ENCODE results near the gene NBAS.

Gene NBAS

GRCh38 chr2:15306706-15307105 lies 254.4 kb downstream of the NBAS start:
- 0 out of 2 replicates have a peak, but pooled peaks cover 3% of the 10 kb centered on the region for H3K36me3 ChIP-seq (ENCODE audit: control insufficient read depth, insufficient read depth, low read length)
- H3K9me3 ChIP-seq (ENCODE audit: control insufficient read depth, insufficient read depth, low read length) = no peaks in the 10 kb centered on the region
- H3K4me3 ChIP-seq (ENCODE audit: low read depth, low read length) = no peak overlapping the region
- H3K27me3 ChIP-seq (ENCODE audit: control insufficient read depth, insufficient read depth, low read length) = no peaks in the 10 kb centered on the region
- H3K9ac ChIP-seq (ENCODE audit: low read depth, low read length) = no peak overlapping the region
- H3K4me1 ChIP-seq (ENCODE audit: control insufficient read depth, insufficient read depth, low read length) = no peaks in the 10 kb centered on the region
- H3K27ac ChIP-seq (ENCODE audit: low read depth, low read length) = no peak overlapping the region

GRCh38 chr2:15303874-15304273 lies 257.3 kb downstream of the NBAS start:
- 0 out of 2 replicates have a peak, but pooled peaks cover 3% of the 10 kb centered on the region for H3K36me3 ChIP-seq (ENCODE audit: control insufficient read depth, insufficient read depth, low read length)
- no peaks in the 10 kb centered on the region for H3K9me3 ChIP-seq (ENCODE audit: control insufficient read depth, insufficient read depth, low read length)
- H3K27ac ChIP-seq (ENCODE audit: low read depth, low read length) = no peak overlapping the region
- H3K4me3 ChIP-seq (ENCODE audit: low read depth, low read length) = no peak overlapping the region
- no peaks in the 10 kb centered on the region for H3K4me1 ChIP-seq (ENCODE audit: control insufficient read depth, insufficient read depth, low read length)
- no peaks in the 10 kb centered on the region for H3K27me3 ChIP-seq (ENCODE audit: control insufficient read depth, insufficient read depth, low read length)
- H3K9ac ChIP-seq (ENCODE audit: low read depth, low read length) = no peak overlapping the region

GRCh38 chr2:15302154-15302553 lies 259.0 kb downstream of the NBAS start:
- Histone ChIP-seq H3K27ac (ENCODE audit: low read depth, low read length) (no peak overlapping the region), H3K9me3 (ENCODE audit: control insufficient read depth, insufficient read depth, low read length) (no peaks in the 10 kb centered on the region), H3K27me3 (ENCODE audit: control insufficient read depth, insufficient read depth, low read length) (no peaks in the 10 kb centered on the region), H3K4me3 (ENCODE audit: low read depth, low read length) (no peak overlapping the region), H3K36me3 (ENCODE audit: control insufficient read depth, insufficient read depth, low read length) (no peaks in the 10 kb centered on the region), H3K4me1 (ENCODE audit: control insufficient read depth, insufficient read depth, low read length) (no peaks in the 10 kb centered on the region), H3K9ac (ENCODE audit: low read depth, low read length) (no peak overlapping the region)

- H3K4me3 ChIP-seq (ENCODE audit: low read depth, low read length) = no peak overlapping the region
- no peak overlapping the region for H3K27ac ChIP-seq (ENCODE audit: low read depth, low read length)
- no peaks in the 10 kb centered on the region for H3K36me3 ChIP-seq (ENCODE audit: control insufficient read depth, insufficient read depth, low read length)
Measured at GRCh38 chr2:15300624-15301573, 260.2 kb downstream of the NBAS start.

GRCh38 chr2:15299904-15300520 lies 261.1 kb downstream of the NBAS start:
- H3K36me3 ChIP-seq (ENCODE audit: control insufficient read depth, insufficient read depth, low read length) = no peaks in the 10 kb centered on the region
- no peaks in the 10 kb centered on the region for H3K4me1 ChIP-seq (ENCODE audit: control insufficient read depth, insufficient read depth, low read length)
- H3K9me3 ChIP-seq (ENCODE audit: control insufficient read depth, insufficient read depth, low read length) = no peaks in the 10 kb centered on the region
- H3K4me3 ChIP-seq (ENCODE audit: low read depth, low read length) = no peak overlapping the region
- H3K9ac ChIP-seq (ENCODE audit: low read depth, low read length) = no peak overlapping the region
- H3K27me3 ChIP-seq (ENCODE audit: control insufficient read depth, insufficient read depth, low read length) = no peaks in the 10 kb centered on the region
- H3K27ac ChIP-seq (ENCODE audit: low read depth, low read length) = no peak overlapping the region

More at GRCh38 chr2:15300624-15301573, 260.2 kb downstream of the NBAS start:
- H3K27me3 ChIP-seq (ENCODE audit: control insufficient read depth, insufficient read depth, low read length) = no peaks in the 10 kb centered on the region
- H3K4me1 ChIP-seq (ENCODE audit: control insufficient read depth, insufficient read depth, low read length) = no peaks in the 10 kb centered on the region
- no peak overlapping the region for H3K9ac ChIP-seq (ENCODE audit: low read depth, low read length)
- no peaks in the 10 kb centered on the region for H3K9me3 ChIP-seq (ENCODE audit: control insufficient read depth, insufficient read depth, low read length)

- Histone ChIP-seq H3K4me3 (ENCODE audit: low read depth, low read length) (no peak overlapping the region), H3K27ac (ENCODE audit: low read depth, low read length) (no peak overlapping the region), H3K27me3 (ENCODE audit: control insufficient read depth, insufficient read depth, low read length) (no peaks in the 10 kb centered on the region), H3K4me1 (ENCODE audit: control insufficient read depth, insufficient read depth, low read length) (no peaks in the 10 kb centered on the region), H3K36me3 (ENCODE audit: control insufficient read depth, insufficient read depth, low read length) (no peaks in the 10 kb centered on the region), H3K9ac (ENCODE audit: low read depth, low read length) (no peak overlapping the region), H3K9me3 (ENCODE audit: control insufficient read depth, insufficient read depth, low read length) (no peaks in the 10 kb centered on the region)
Measured at GRCh38 chr2:15298770-15299169, 262.4 kb downstream of the NBAS start.

- Histone ChIP-seq H3K27ac (ENCODE audit: low read depth, low read length) (no peak overlapping the region), H3K9ac (ENCODE audit: low read depth, low read length) (no peak overlapping the region), H3K27me3 (ENCODE audit: control insufficient read depth, insufficient read depth, low read length) (no peaks in the 10 kb centered on the region), H3K4me1 (ENCODE audit: control insufficient read depth, insufficient read depth, low read length) (no peaks in the 10 kb centered on the region), H3K36me3 (ENCODE audit: control insufficient read depth, insufficient read depth, low read length) (peaks cover 6% of the 10 kb centered on the region), H3K9me3 (ENCODE audit: control insufficient read depth, insufficient read depth, low read length) (no peaks in the 10 kb centered on the region), H3K4me3 (ENCODE audit: low read depth, low read length) (no peak overlapping the region)
Measured at GRCh38 chr2:15293262-15293937, 267.7 kb downstream of the NBAS start.

- peaks cover 7% of the 10 kb centered on the region for H3K36me3 ChIP-seq (ENCODE audit: control insufficient read depth, insufficient read depth, low read length)
- H3K4me1 ChIP-seq (ENCODE audit: control insufficient read depth, insufficient read depth, low read length) = no peaks in the 10 kb centered on the region
- no peak overlapping the region for H3K27ac ChIP-seq (ENCODE audit: low read depth, low read length)
- H3K27me3 ChIP-seq (ENCODE audit: control insufficient read depth, insufficient read depth, low read length) = no peaks in the 10 kb centered on the region
- no peaks in the 10 kb centered on the region; the same call in 1 of the 2 replicates for H3K9me3 ChIP-seq (ENCODE audit: control insufficient read depth, insufficient read depth, low read length)
- H3K9ac ChIP-seq (ENCODE audit: low read depth, low read length) = no peak overlapping the region
- H3K4me3 ChIP-seq (ENCODE audit: low read depth, low read length) = no peak overlapping the region
Measured at GRCh38 chr2:15287447-15288184, 273.5 kb downstream of the NBAS start.

GRCh38 chr2:15284614-15285013 lies 276.5 kb downstream of the NBAS start:
- H3K27ac ChIP-seq (ENCODE audit: low read depth, low read length) = no peak overlapping the region
- H3K27me3 ChIP-seq (ENCODE audit: control insufficient read depth, insufficient read depth, low read length) = no peaks in the 10 kb centered on the region
- H3K9me3 ChIP-seq (ENCODE audit: control insufficient read depth, insufficient read depth, low read length) = no peaks in the 10 kb centered on the region; the same call in 1 of the 2 replicates
- no peak overlapping the region for H3K9ac ChIP-seq (ENCODE audit: low read depth, low read length)
- peaks cover 2% of the 10 kb centered on the region; the same call in 1 of the 2 replicates for H3K36me3 ChIP-seq (ENCODE audit: control insufficient read depth, insufficient read depth, low read length)
- H3K4me3 ChIP-seq (ENCODE audit: low read depth, low read length) = no peak overlapping the region
- no peaks in the 10 kb centered on the region for H3K4me1 ChIP-seq (ENCODE audit: control insufficient read depth, insufficient read depth, low read length)

GRCh38 chr2:15281681-15282080 lies 279.5 kb downstream of the NBAS start:
- Histone ChIP-seq H3K9me3 (ENCODE audit: control insufficient read depth, insufficient read depth, low read length) (no peaks in the 10 kb centered on the region), H3K36me3 (ENCODE audit: control insufficient read depth, insufficient read depth, low read length) (peaks cover 2% of the 10 kb centered on the region; the same call in 1 of the 2 replicates), H3K27ac (ENCODE audit: low read depth, low read length) (no peak overlapping the region), H3K27me3 (ENCODE audit: control insufficient read depth, insufficient read depth, low read length) (no peaks in the 10 kb centered on the region), H3K9ac (ENCODE audit: low read depth, low read length) (no peak overlapping the region), H3K4me1 (ENCODE audit: control insufficient read depth, insufficient read depth, low read length) (no peaks in the 10 kb centered on the region), H3K4me3 (ENCODE audit: low read depth, low read length) (no peak overlapping the region)
